Cortex of kidney (tissue), 1 donor: ENCODE results near the gene RNU6-8.

Experiments
- DNase-seq: peaks from one replicate; lab custom pipeline; 2025; lab: John Stamatoyannopoulos, UW

RNU6-8 gene

DNA sequence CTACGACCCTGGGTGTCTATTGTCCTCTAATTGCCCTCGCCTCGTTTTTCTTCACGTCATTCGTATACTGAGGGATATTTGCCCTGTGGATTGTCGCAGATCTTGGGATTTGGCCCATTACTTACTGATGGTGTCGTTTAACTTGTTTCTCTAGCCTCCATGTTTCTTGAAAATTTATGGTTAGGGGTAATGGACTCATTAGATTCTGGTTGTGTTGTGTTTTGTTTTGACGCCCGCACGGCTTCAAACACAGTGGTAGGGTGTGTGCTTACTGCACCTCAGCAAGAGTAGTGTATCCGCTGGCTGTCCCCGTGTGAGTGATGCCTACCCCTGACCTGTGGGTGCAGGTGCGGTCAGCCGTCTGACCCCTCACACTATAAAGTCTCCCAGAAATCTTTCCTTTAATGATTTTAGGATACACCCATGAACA lies 874 bp upstream of the RNU6-8 start:
- no peak for DNase-seq

- DNase-seq: no peak
Measured at GRCh38 chr14:32202491-32202997, 525 bp downstream of the RNU6-8 start.

DNA sequence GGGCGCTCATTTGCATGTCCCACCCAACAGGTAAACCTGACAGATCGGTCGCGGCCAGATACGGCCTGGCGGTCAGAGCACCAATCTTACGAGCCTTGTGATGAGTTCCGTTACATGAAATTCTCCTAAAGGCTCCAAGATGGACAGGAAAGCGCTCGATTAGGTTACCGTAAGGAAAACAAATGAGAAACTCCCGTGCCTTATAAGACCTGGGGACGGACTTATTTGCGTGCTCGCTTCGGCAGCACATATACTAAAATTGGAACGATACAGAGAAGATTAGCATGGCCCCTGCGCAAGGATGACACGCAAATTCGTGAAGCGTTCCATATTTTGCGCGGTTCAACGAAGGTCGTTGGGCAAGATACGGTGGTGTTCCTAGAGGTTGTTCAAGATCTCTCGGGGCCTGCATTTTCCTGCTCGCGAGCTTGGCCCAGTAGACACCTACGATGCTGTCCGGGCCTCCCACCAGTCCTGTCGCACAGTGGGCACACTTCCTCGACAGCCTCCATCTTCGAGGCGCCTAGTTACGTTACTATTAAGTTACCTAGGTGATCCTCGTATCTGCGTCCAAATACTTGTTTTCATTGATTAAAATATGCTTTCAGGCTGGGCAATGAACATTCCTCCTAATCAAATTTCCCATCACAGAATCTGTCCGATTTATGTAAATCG lies 1.1 kb downstream of the RNU6-8 start, which contains the start of gene RNU6-7:
Gene RNU6-7 (plus strand): TSS at position 230 of the 675 bp plus-strand sequence.
- DNase-seq: no peak

- peak; percentile 62 for DNase-seq
Measured at GRCh38 chr14:32201193-32201815, 1.8 kb downstream of the RNU6-8 start.

DNA sequence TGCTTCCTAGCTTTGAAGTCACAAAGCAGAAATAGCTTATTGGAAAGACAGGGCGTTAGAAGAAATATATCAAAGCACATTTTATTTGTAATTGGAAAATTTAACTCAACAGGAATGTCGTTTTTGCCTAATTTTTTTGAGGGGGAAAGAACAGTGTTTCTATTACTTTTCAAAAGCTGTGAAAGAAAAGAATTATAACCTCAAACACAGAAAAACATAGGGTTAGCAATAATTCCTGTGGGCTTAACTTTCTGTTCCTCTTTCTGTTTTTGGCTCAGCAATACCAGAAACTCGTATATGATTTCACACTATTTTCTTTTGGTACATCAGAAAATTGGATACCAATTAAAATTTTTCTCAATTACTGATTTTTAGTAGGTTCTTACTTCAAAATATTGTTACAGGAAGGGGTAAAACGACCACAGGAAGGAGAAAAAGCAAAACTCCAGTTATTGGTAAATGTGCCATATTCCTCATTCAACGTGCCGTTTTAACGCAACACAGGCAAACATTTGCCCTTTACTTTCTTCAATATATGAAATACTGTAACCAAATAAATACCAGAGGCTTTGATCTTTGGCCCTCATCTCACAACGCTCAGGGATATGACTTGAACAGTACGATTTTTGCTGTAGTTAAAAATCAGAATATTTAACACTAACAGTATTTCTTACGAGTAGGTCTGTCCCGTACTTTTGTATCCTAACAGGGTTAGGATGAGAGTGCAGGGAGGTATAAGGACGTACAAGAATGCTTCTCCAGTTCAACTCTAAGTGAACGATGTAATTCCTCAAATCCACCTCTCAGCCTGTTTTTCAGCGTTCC lies 2.5 kb downstream of the RNU6-8 start:
- DNase-seq: no peak

- no peak for DNase-seq
Measured at GRCh38 chr14:32197919-32198318, 5.2 kb downstream of the RNU6-8 start.

DNA sequence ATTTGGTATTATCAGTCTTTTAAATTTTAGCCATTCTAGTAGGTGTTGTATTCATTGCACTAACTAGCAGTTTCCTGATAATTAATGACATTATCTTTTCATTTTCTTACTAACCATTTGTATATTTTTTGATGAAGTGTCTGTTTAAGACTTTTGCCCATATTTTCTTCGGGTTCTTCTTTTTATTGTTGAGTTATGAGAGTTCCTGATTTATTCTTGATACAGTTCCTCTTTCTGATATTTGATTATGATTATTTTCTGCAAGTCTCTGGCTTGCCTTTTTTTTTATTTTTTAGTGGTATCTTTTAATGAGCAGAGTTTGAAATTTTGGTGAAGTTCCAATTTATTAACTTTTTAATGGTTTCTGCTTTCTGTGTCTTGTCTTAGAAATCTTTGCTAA lies 7.4 kb downstream of the RNU6-8 start:
- no peak for DNase-seq

DNA sequence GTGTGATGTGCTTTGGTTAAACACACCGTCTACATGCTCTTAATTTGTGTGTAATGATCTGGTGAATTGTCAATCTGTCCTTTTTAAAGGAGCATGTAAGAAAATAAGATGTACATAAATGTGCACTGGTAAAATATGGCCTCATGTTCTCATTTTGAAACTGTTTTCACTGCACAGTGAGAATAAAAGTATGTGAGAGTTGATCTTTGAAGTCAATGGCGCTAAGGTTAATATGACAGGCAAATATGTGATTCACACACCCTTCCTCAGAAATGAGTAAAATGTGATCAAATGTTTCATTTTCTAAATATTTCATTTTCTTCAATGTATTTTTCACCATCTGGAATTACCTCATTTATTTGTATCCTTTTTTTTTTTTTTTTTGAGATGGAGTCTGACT lies 9.5 kb downstream of the RNU6-8 start:
- no peak for DNase-seq

DNA sequence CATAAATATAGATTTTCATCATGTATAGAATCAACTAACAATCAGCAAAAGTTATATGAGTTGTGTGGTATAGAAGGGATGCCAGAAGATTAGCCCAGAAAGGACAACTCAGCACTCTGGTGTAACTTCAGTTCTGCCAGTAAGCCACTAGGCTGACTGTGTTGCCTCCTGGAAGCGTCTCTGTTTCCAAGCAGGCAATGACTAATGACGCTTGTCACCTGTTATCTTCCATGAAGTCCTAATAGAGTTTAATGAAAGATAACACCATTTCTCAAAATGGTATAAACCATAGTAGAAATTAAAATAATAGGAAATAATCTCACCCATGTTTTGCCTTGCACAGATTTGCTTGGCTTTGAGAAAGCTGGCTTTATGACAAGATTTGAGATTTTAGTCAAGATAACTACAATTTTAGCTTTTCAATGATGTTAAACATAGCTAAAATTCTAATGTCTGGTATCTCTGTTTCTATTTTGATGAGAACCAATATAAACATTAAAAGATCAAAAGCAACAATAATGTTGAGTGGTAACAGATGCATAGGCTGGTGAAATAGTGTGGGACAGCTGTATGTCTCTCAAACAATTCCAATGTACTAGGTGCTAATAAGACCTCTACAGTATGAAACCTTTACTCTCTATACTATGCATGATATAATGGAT lies 10.2 kb downstream of the RNU6-8 start:
- DNase-seq: no peak

DNA sequence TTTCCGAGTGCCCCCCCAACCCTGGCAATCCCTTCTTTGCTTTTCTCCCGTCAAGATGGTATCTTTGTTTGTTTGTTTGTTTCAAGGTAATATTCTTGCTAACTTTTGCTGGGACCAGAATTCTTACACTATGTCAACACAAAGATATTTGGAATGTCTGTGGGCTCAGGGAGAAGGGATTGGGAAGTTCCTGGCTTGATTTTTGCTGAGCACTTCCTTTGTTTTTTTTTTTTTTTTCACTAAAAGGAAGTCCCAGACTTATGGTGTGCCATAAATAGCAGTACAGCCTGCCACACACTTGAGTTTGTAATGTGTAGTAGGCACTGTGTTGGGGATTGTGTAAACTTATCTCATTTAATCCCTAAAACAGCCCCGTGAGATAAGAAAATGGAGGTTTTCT lies 12.4 kb downstream of the RNU6-8 start:
- no peak for DNase-seq

DNA sequence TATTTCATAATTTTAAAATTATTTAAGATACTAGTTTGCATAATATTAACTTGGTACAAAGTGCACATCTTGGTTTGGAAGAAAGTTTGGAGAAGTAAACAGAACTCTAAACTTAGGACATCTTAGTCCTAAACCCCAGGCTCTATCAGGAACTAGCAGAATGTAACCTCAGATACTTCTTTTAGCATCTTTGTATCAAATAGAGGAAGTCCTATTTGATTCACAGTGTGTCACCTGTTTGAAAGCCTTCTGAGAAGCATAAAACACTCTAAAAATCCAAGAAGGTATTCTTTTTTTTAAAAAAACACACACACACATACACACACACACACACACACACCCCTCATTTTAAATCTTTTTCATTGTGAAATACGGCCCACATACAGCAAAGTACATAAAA lies 13.3 kb downstream of the RNU6-8 start:
- no peak for DNase-seq

- no peak for DNase-seq
Measured at GRCh38 chr14:32186248-32186647, 16.8 kb downstream of the RNU6-8 start.

GRCh38 chr14:32185097-32185496 lies 18.0 kb downstream of the RNU6-8 start:
- DNase-seq: no peak

DNA sequence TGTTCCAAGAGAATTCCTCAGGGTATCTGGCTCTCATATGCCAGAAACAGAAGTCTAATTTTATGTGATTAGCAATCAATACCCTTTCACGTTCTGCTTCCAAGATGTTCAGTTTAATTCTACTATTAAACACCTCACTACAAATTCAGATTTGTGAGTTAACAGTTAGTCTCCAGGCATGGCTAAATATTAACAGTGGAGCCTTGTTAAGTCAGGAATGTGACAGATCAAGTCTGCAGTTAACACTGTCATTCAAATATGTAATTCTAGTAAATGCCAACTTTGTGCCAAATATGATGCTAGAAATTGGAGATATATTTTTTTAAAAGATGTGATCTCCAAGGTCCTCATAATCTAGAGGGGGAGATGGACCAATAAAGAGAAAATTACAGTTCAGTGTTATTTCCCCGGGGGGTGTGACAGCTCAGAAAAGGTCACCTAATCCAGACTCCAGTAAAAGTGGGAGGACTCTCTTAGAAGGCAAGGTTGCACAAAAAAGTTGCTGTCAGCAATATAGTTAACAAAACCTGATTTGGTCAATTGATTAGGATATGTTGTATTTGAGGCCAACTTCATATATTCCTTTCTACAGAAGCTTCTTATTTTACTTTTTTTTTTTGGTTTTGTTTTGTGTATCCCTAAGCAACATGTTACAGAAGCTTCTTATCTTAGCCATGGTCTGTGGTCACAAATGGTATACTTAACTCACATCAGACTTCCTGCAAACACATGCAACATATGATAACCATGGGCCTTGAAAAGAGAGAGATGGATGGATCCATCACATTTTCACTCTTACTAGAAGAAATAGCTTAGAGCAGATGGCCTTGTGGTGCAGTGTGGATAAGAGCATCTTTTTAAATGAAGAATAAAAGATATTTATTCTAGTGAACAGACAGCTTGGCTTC lies 19.7 kb downstream of the RNU6-8 start:
- DNase-seq: no peak

GRCh38 chr14:32171469-32171868 lies 31.6 kb downstream of the RNU6-8 start:
- no peak for DNase-seq

DNA sequence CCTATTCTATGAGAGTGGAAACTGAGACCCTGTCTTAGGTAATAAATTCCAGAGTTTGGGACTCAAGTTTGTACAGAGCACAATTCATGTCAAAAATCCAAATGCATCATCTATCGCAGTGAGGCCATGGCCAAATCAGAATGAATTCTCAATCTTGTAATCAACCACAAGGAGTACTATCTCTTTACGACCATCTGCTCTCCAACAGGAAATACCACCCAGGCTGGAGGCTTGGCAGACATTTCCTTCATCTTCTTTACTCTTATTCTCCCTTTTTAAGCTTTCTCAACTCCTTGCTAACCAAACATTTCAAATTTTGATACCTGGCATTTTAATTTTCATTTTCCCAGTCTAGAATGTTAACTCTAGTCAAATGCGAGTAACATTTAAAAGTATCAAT lies 33.9 kb downstream of the RNU6-8 start:
- no peak for DNase-seq

- no peak for DNase-seq
Measured at GRCh38 chr14:32167907-32168306, 35.2 kb downstream of the RNU6-8 start.

GRCh38 chr14:32166924-32167323 lies 36.1 kb downstream of the RNU6-8 start:
- no peak for DNase-seq

DNA sequence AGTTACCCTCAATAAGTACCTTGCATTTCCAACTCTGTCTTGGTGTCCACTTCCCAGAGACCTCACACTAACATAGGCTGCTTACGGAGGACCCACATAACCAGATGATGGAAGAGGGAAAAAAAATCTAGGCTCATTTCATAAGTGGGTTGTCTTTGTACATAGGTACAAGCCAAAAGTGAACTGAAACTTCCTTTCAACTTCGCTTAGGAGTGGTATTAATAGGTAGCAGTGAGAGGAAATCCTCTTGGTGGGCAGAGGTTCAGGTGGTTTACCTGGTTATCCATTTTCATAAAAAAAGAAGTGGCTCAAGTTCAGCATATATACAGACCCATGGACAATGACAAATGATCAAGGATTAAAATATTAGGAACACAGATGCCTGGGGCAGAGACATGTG lies 37.0 kb downstream of the RNU6-8 start:
- no peak for DNase-seq
